OCI-LY1 (cell line): ENCODE results near the gene CCDC192.

Source experiments
- H2AFZ ChIP-seq: fragments of 200-600 bp; sonication (generic), shearing (Covaris generic); 2 replicates; pipeline ENCODE4 v1.6.0; 2014; ENCODE audit warnings: antibody characterized with exemption, mild to moderate bottlenecking, low read length
- H3F3A ChIP-seq: fragments of 200-600 bp; sonication (generic), shearing (Covaris generic); 2 replicates; pipeline ENCODE4 v1.6.0; 2014; ENCODE audit warnings: mild to moderate bottlenecking, antibody characterized with exemption, low read length, moderate library complexity; ENCODE audit not compliant: insufficient read depth
- H3K27ac ChIP-seq: fragments of 200-600 bp; sonication (generic); 2 replicates; pipeline ENCODE4 v1.5.1; 2014; ENCODE audit warnings: low read length, mixed run types, mild to moderate bottlenecking, low read depth; ENCODE audit not compliant: poor library complexity, severe bottlenecking
- H3K27me3 ChIP-seq: fragments of 200-600 bp; sonication (generic); 2 replicates; pipeline ENCODE4 v1.6.0; 2014; ENCODE audit warnings: antibody characterized with exemption, mild to moderate bottlenecking, low read length, moderate library complexity; ENCODE audit not compliant: insufficient read depth
- H3K36me3 ChIP-seq: fragments of 200-600 bp; sonication (generic); 2 replicates; pipeline ENCODE4 v1.6.1; 2014; ENCODE audit warnings: mild to moderate bottlenecking, antibody characterized with exemption, low read length, moderate library complexity, mixed read lengths; ENCODE audit not compliant: insufficient read depth
- H3K4me1 ChIP-seq: fragments of 200-600 bp; sonication (generic); 2 replicates; pipeline ENCODE4 v1.5.1; 2014; ENCODE audit warnings: mild to moderate bottlenecking, low read length, moderate library complexity; ENCODE audit not compliant: insufficient read depth, severe bottlenecking
- H3K4me2 ChIP-seq: fragments of 200-600 bp; sonication (generic), shearing (Covaris generic); 2 replicates; pipeline ENCODE4 v1.6.1; 2014; ENCODE audit warnings: low read length
- H3K4me3 ChIP-seq: fragments of 200-600 bp; sonication (generic); 2 replicates; pipeline ENCODE4 v1.5.1; 2014; ENCODE audit warnings: low read length, low read depth, mild to moderate bottlenecking, mixed read lengths; ENCODE audit not compliant: poor library complexity, severe bottlenecking
- H3K79me2 ChIP-seq: fragments of 200-600 bp; shearing (Covaris generic); 2 replicates; pipeline ENCODE4 v1.6.1; 2016; ENCODE audit warnings: mixed run types, low read length, mixed read lengths; ENCODE audit not compliant: insufficient read depth
- H3K9ac ChIP-seq: fragments of 200-600 bp; sonication (generic), shearing (Covaris generic); 2 replicates; pipeline ENCODE4 v1.6.1; 2014; ENCODE audit warnings: mild to moderate bottlenecking, low read length, mixed read lengths
- H3K9me2 ChIP-seq: fragments of 200-600 bp; sonication (generic), shearing (Covaris generic); 2 replicates; pipeline ENCODE4 v1.6.1; 2014; ENCODE audit warnings: low read depth, mild to moderate bottlenecking, low read length, mixed read lengths
- H3K9me3 ChIP-seq: fragments of 200-600 bp; shearing (Covaris generic); 2 replicates; pipeline ENCODE4 v1.6.1; 2014; ENCODE audit warnings: low read length, mixed read lengths
- H4K20me1 ChIP-seq: fragments of 200-600 bp; sonication (generic), shearing (Covaris generic); 2 replicates; pipeline ENCODE4 v1.6.0; 2016; ENCODE audit warnings: mild to moderate bottlenecking, low read length; ENCODE audit not compliant: insufficient read depth
- EZH2 ChIP-seq: fragments of 200-600 bp; sonication (generic), shearing (Covaris generic); IDR thresholded peaks from 2 replicates; pipeline ENCODE4 v1.8.0; 2017; ENCODE audit warnings: borderline replicate concordance, mixed run types, mild to moderate bottlenecking, antibody characterized with exemption, low read length, moderate library complexity, mixed read lengths
- TF ChIP-seq, protein P1 (sequence below): fragments of 200-600 bp; sonication (generic), shearing (Covaris generic); IDR thresholded peaks from 2 replicates; pipeline ENCODE4 v1.5.1; 2017; ENCODE audit warnings: mild to moderate bottlenecking, antibody characterized with exemption, low read length, moderate library complexity, mixed read lengths

Gene CCDC192

DNA sequence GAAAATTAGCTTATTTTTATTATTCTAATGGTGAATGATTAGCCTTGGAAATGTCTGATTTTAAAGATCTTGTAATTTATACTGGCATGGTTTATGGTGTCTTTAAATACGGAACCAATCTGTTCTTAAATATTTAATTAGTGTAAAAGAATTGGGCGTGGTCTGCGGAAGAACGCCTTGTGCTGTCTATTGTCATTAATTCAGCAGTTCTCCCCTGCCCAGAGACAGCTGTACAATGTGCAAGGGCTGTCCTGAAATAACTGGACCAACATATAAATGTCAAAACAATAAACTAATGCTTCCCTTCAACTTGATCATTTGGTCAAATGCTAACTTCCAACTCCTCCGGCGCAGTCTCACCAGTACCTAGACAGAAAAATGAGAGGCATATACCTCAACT lies 124.3 kb downstream of the CCDC192 start:
- H3K9me3 ChIP-seq: no peaks in the 10 kb centered on the region

DNA sequence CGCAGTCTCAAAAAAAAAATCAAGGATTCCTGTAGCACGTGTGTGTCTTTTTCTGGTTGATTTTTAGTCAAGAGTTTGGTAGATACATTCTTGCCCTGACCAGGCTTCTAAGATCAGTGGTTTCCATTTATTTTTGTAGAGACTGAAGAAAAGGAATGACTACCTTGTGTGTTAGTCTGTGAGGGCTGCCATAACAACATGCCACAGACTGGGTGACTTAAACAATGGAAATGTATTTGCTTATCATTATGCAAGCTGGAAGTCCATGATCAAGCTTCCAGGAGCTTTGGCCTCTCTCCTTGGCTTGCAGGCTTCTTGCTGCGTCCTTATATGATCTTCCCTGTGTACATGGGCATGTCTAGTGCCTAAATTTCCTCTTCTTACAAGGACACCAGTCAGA lies 127.0 kb downstream of the CCDC192 start:
- no peak overlapping the region for H3K4me3 ChIP-seq
- no peaks in the 10 kb centered on the region for H3K36me3 ChIP-seq

More for the DNA sequence above, 124.3 kb downstream of the CCDC192 start:
- Histone ChIP-seq H3K9me2 (no peaks in the 10 kb centered on the region), H3K27me3 (no peaks in the 10 kb centered on the region), H3F3A (no peaks in the 10 kb centered on the region), H4K20me1 (no peaks in the 10 kb centered on the region), H3K79me2 (no peaks in the 10 kb centered on the region), H3K27ac (no peak overlapping the region), H3K36me3 (no peaks in the 10 kb centered on the region), H3K4me2 (no peak overlapping the region), H3K4me3 (no peak overlapping the region), H3K9ac (no peak overlapping the region), H2AFZ (no peak overlapping the region), H3K4me1 (peaks cover 13% of the 10 kb centered on the region)
- TF ChIP-seq EZH2: no peak
- TF ChIP-seq, protein P1, sequence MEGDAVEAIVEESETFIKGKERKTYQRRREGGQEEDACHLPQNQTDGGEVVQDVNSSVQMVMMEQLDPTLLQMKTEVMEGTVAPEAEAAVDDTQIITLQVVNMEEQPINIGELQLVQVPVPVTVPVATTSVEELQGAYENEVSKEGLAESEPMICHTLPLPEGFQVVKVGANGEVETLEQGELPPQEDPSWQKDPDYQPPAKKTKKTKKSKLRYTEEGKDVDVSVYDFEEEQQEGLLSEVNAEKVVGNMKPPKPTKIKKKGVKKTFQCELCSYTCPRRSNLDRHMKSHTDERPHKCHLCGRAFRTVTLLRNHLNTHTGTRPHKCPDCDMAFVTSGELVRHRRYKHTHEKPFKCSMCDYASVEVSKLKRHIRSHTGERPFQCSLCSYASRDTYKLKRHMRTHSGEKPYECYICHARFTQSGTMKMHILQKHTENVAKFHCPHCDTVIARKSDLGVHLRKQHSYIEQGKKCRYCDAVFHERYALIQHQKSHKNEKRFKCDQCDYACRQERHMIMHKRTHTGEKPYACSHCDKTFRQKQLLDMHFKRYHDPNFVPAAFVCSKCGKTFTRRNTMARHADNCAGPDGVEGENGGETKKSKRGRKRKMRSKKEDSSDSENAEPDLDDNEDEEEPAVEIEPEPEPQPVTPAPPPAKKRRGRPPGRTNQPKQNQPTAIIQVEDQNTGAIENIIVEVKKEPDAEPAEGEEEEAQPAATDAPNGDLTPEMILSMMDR: no peak

DNA sequence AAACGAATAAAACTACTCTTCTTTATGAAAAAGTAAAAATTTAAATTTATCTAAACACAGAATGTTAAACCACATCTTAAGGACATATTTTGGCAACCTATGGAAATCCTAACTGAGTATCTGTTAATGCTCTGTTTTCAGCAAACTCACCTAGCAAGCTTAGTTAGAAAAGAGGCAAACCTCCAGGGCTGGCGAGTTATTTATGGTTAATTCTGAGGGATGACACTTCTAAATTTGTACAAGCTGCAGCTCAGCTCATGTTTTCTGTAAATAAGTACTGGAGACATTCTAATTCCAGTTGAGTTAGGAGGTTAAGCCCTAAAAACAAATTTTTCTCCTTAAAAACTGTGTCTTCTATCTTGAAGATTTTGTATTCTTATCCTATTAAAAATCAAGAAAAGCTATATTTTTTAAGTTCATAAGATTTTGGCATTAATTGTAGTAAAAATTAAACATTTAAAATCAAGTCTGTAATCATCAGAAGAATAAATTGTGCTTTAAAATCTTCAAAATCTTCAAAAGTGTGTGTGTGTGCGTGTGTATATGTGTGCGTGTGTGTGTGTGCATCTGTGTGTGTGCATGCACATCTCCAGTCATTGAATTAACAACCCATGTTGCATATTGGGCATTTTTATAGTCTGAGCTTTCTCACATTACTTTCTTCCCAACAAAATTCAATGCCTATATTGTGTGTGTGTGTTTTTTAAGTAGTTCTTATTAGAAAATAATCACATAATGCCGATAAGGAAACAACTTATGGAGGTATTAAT lies 127.8 kb downstream of the CCDC192 start:
- Histone ChIP-seq H3K36me3 (no peaks in the 10 kb centered on the region), H3K79me2 (no peaks in the 10 kb centered on the region), H2AFZ (no peak overlapping the region), H3K4me1 (peaks cover 36% of the 10 kb centered on the region), H3K27me3 (no peaks in the 10 kb centered on the region), H3K4me2 (no peak overlapping the region), H3K9me3 (no peaks in the 10 kb centered on the region), H3K27ac (no peak overlapping the region), H3K4me3 (no peak overlapping the region), H3F3A (no peaks in the 10 kb centered on the region), H4K20me1 (no peaks in the 10 kb centered on the region), H3K9ac (no peak overlapping the region), H3K9me2 (no peaks in the 10 kb centered on the region)
- TF ChIP-seq EZH2: no peak
- TF ChIP-seq, protein P1: no peak

More for the DNA sequence above, 127.0 kb downstream of the CCDC192 start:
- Histone ChIP-seq H3K9me3 (no peaks in the 10 kb centered on the region), H3K79me2 (no peaks in the 10 kb centered on the region), H4K20me1 (no peaks in the 10 kb centered on the region), H3K9ac (no peak overlapping the region), H3K27me3 (no peaks in the 10 kb centered on the region), H3K9me2 (no peaks in the 10 kb centered on the region), H3K4me1 (peaks cover 37% of the 10 kb centered on the region), H3F3A (no peaks in the 10 kb centered on the region), H3K4me2 (no peak overlapping the region), H3K27ac (no peak overlapping the region), H2AFZ (no peak overlapping the region)
- no peak for TF ChIP-seq EZH2
- TF ChIP-seq, protein P1: no peak
